Stimulated activated CD8-positive, alpha-beta memory T cell treated with anti-CD3 and anti-CD28 coated beads, Interleukin-2, amount 100 ng/mL, for 48 hours (primary cell): Measurements from ENCODE around the gene CRYAA.
"Not testable (repeated sequence)": the region's sequence is repeated elsewhere in the genome, so short reads cannot be mapped to it uniquely, and the experiment has no call there.

Source experiments
- DNase-seq, 2 donors: peaks; one replicate each; pipeline ENCODE4 v3.0.0-alpha.2; 2020; ENCODE audit warnings: low read depth in 2 of 2

Gene CRYAA

GRCh38 chr21:43177043-43177906, 8.5 kb downstream of the CRYAA start:
- not testable (repeated sequence) for DNase-seq

- DNase-seq: not testable (repeated sequence)
Measured at GRCh38 chr21:43178175-43178826, 9.5 kb downstream of the CRYAA start.

GRCh38 chr21:43181033-43181432, 12.2 kb downstream of the CRYAA start:
- not testable (repeated sequence) for DNase-seq

- not testable (repeated sequence) for DNase-seq
Measured at GRCh38 chr21:43187268-43187667, 18.5 kb downstream of the CRYAA start.

GRCh38 chr21:43187715-43188114, 18.9 kb downstream of the CRYAA start:
- no peak for DNase-seq

GRCh38 chr21:43188181-43188580, 19.4 kb downstream of the CRYAA start:
- DNase-seq: no peak

- DNase-seq: no peak
Measured at GRCh38 chr21:43188592-43189210, 19.9 kb downstream of the CRYAA start.

GRCh38 chr21:43189936-43190335, 21.1 kb downstream of the CRYAA start:
- DNase-seq: no peak

GRCh38 chr21:43190544-43190943, 21.7 kb downstream of the CRYAA start:
- no peak for DNase-seq

- DNase-seq: no peak
Measured at GRCh38 chr21:43190951-43191350, 22.1 kb downstream of the CRYAA start.

GRCh38 chr21:43191521-43191920, 22.7 kb downstream of the CRYAA start:
- DNase-seq: no peak

- DNase-seq: no peak
Measured at GRCh38 chr21:43191971-43192370, 23.2 kb downstream of the CRYAA start.

- DNase-seq: no peak
Measured at GRCh38 chr21:43192501-43193081, 23.8 kb downstream of the CRYAA start.

GRCh38 chr21:43193088-43193650, 24.4 kb downstream of the CRYAA start:
- no peak for DNase-seq

GRCh38 chr21:43193651-43194302, 25.0 kb downstream of the CRYAA start:
- DNase-seq: no peak

- no peak for DNase-seq
Measured at GRCh38 chr21:43194303-43195120, 25.7 kb downstream of the CRYAA start.

GRCh38 chr21:43195121-43196021, 26.6 kb downstream of the CRYAA start:
- DNase-seq: no peak

GRCh38 chr21:43196826-43197225, 28.0 kb downstream of the CRYAA start:
- DNase-seq: no peak

- no peak for DNase-seq
Measured at GRCh38 chr21:43198376-43198775, 29.6 kb downstream of the CRYAA start.

- DNase-seq: no peak
Measured at GRCh38 chr21:43201491-43201890, 32.7 kb downstream of the CRYAA start.
